ENCODE data around the gene KRT6B. TPM values are rescaled to one million over a fixed set of nuclear protein-coding genes. Genes with fewer than 3 reads are reported as not detected.
A peak's percentile ranks its signal among the peaks of the same experiment; 100 is the strongest.

The KRT6B gene
- total and polyA plus RNA-seq, 8 donors: 0.08 to 3.6 (median 0.22) TPM; not detected in 2

GRCh38 chr12:52473768-52474167 is 21.8 kb upstream of the KRT6B start, which contains the start of gene KRT6C:
Gene KRT6C (minus strand): TSS chr12:52473805. CDS start chr12:52473737, 68 bp downstream.
- H3K4me1 ChIP-seq: no peaks in the 10 kb centered on the region
- FAIRE-seq: no peak
- WGBS, 2 donors: 68 to 78% methylated on average over 4 of the region's 4 CpGs

GRCh38 chr12:52469853-52470252 is 17.9 kb upstream of the KRT6B start:
- WGBS, 2 donors: 58 to 65% methylated on average over 4 of the region's 4 CpGs
- Histone ChIP-seq H3K27me3 (no peaks in the 10 kb centered on the region), H3K4me3 (no peak overlapping the region), H3K9me3 (no peaks in the 10 kb centered on the region), H3K36me3 (no peaks in the 10 kb centered on the region), H3K27ac (no peak overlapping the region), H3K4me1 (no peaks in the 10 kb centered on the region)
- intact Hi-C loops (cut with DNase I): no loop called here
- TF ChIP-seq CTCF (IDR thresholded peaks at IDR 0.05): no peak
- no peak for DNase-seq
- FAIRE-seq: no peak
- no peak for ATAC-seq

More at GRCh38 chr12:52473768-52474167, 21.8 kb upstream of the KRT6B start, which contains the start of gene KRT6C:
- no peak for DNase-seq
- Histone ChIP-seq H3K36me3 (no peaks in the 10 kb centered on the region), H3K9me3 (no peaks in the 10 kb centered on the region), H3K4me3 (no peak within 1 kb of the TSS), H3K27ac (no peak within 1 kb of the TSS), H3K27me3 (no peaks in the 10 kb centered on the region)
- ATAC-seq: peak in 3 of 4 donors; percentile 16 to 48 (median 42)
- no peak for TF ChIP-seq CTCF (IDR thresholded peaks at IDR 0.05)
- intact Hi-C loops (cut with DNase I): no loop called here

GRCh38 chr12:52464897-52465296 is 13.0 kb upstream of the KRT6B start:
- ATAC-seq (no peak), DNase-seq (no peak), FAIRE-seq (no peak)
- Histone ChIP-seq H3K36me3 (no peaks in the 10 kb centered on the region), H3K4me1 (no peaks in the 10 kb centered on the region), H3K27ac (no peak overlapping the region), H3K27me3 (peaks cover 0 to 6% (median 0%) of the 10 kb centered on the region in 4 donors), H3K4me3 (no peak overlapping the region), H3K9me3 (no peaks in the 10 kb centered on the region)
- 43 to 57% methylated on average over 2 of the region's 2 CpGs for WGBS, 2 donors
- TF ChIP-seq CTCF (IDR thresholded peaks at IDR 0.05): no peak
- intact Hi-C loops (cut with DNase I): no loop called here

- no peaks in the 10 kb centered on the region for H3K36me3 ChIP-seq
- H3K4me1 ChIP-seq: no peaks in the 10 kb centered on the region
- H3K27me3 ChIP-seq: peaks cover 0 to 6% (median 0%) of the 10 kb centered on the region in 4 donors
- no peaks in the 10 kb centered on the region for H3K9me3 ChIP-seq
- intact Hi-C loops (cut with DNase I): no loop called here
- no peak overlapping the region for H3K4me3 ChIP-seq
- TF ChIP-seq CTCF (IDR thresholded peaks at IDR 0.05): no peak
- FAIRE-seq (no peak), DNase-seq (peak in 1 of 6 donors; percentile 30), ATAC-seq (no peak)
- 41 to 46% methylated on average over 5 of the region's 5 CpGs for WGBS, 2 donors
- H3K27ac ChIP-seq: no peak overlapping the region
Measured at GRCh38 chr12:52461693-52462092, 9.7 kb upstream of the KRT6B start.

GRCh38 chr12:52458861-52459260 is 6.9 kb upstream of the KRT6B start:
- no peaks in the 10 kb centered on the region for H3K4me1 ChIP-seq
- H3K36me3 ChIP-seq: no peaks in the 10 kb centered on the region
- H3K9me3 ChIP-seq: no peaks in the 10 kb centered on the region
- DNase-seq (no peak), ATAC-seq (no peak), FAIRE-seq (no peak)
- no peak overlapping the region for H3K27ac ChIP-seq
- intact Hi-C loops (cut with DNase I): no loop called here
- no peak overlapping the region for H3K4me3 ChIP-seq
- 82% methylated on average over 5 of the region's 5 CpGs for WGBS, 2 donors
- H3K27me3 ChIP-seq: peaks cover 0 to 6% (median 0%) of the 10 kb centered on the region in 4 donors
- no peak for TF ChIP-seq CTCF (IDR thresholded peaks at IDR 0.05)
